ENCODE data around the gene ADGRB3.
"Not testable (repeated sequence)": the region's sequence is repeated elsewhere in the genome, so short reads cannot be mapped to it uniquely, and the experiment has no call there.

ADGRB3 gene

DNA sequence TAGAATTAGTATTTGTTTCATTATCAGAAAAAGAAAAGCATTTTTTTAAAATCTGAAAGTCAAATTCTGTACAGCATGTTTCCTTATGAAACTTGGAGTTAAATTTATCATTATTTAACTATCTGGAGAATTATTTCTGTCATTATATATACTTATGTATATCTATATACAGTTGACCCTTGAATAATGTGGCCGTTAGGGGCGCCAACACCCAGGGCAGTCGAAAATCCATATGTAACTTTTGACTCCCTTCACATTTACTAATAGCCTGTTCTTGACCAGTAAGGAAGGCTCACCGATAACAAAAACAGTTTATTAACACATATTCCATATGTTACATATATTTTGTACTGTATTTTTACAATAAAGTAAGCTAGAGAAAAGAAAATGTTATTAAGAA, 341.2 kb downstream of the ADGRB3 start:
- H3K27ac ChIP-seq, result no peak overlapping the region
- no peaks in the 10 kb centered on the region for H3K36me3 ChIP-seq
- TF ChIP-seq, protein P1, sequence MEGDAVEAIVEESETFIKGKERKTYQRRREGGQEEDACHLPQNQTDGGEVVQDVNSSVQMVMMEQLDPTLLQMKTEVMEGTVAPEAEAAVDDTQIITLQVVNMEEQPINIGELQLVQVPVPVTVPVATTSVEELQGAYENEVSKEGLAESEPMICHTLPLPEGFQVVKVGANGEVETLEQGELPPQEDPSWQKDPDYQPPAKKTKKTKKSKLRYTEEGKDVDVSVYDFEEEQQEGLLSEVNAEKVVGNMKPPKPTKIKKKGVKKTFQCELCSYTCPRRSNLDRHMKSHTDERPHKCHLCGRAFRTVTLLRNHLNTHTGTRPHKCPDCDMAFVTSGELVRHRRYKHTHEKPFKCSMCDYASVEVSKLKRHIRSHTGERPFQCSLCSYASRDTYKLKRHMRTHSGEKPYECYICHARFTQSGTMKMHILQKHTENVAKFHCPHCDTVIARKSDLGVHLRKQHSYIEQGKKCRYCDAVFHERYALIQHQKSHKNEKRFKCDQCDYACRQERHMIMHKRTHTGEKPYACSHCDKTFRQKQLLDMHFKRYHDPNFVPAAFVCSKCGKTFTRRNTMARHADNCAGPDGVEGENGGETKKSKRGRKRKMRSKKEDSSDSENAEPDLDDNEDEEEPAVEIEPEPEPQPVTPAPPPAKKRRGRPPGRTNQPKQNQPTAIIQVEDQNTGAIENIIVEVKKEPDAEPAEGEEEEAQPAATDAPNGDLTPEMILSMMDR (IDR thresholded peaks at IDR 0.05), result no peak
- H3K9me3 ChIP-seq, result no peaks in the 10 kb centered on the region
- H3K27me3 ChIP-seq, result no peaks in the 10 kb centered on the region
- no peak overlapping the region for H3K4me3 ChIP-seq (ENCODE audit: low read depth in 1 of 2, low read length in 1 of 2)
- H3K4me1 ChIP-seq (ENCODE audit: control insufficient read depth in 1 of 2, insufficient read depth in 1 of 2, low read depth in 1 of 2, low read length in 1 of 2), result no peaks in the 10 kb centered on the region

- Histone ChIP-seq H3K27me3 (no peaks in the 10 kb centered on the region), H3K36me3 (no peaks in the 10 kb centered on the region), H3K4me1 (ENCODE audit: control insufficient read depth in 1 of 2, insufficient read depth in 1 of 2, low read depth in 1 of 2, low read length in 1 of 2) (no peaks in the 10 kb centered on the region), H3K27ac (no peak overlapping the region), H3K4me3 (ENCODE audit: low read depth in 1 of 2, low read length in 1 of 2) (no peak overlapping the region), H3K9me3 (no peaks in the 10 kb centered on the region)
- TF ChIP-seq, protein P1 (IDR thresholded peaks at IDR 0.05), result no peak
Measured at GRCh38 chr6:68978411-68978810, 343.3 kb downstream of the ADGRB3 start.

- H3K27me3 ChIP-seq; H3K4me1 ChIP-seq (ENCODE audit: control insufficient read depth in 1 of 2, insufficient read depth in 1 of 2, low read depth in 1 of 2, low read length in 1 of 2); H3K9me3 ChIP-seq; H3K4me3 ChIP-seq (ENCODE audit: low read depth in 1 of 2, low read length in 1 of 2); H3K27ac ChIP-seq; H3K36me3 ChIP-seq: not testable (repeated sequence)
Measured at GRCh38 chr6:68981668-68982067, 346.6 kb downstream of the ADGRB3 start.

- Histone ChIP-seq H3K27ac (no peak overlapping the region), H3K4me1 (ENCODE audit: control insufficient read depth in 1 of 2, insufficient read depth in 1 of 2, low read depth in 1 of 2, low read length in 1 of 2) (no peaks in the 10 kb centered on the region), H3K9me3 (no peaks in the 10 kb centered on the region), H3K36me3 (no peaks in the 10 kb centered on the region), H3K27me3 (no peaks in the 10 kb centered on the region), H3K4me3 (ENCODE audit: low read depth in 1 of 2, low read length in 1 of 2) (no peak overlapping the region)
- TF ChIP-seq, protein P1 (IDR thresholded peaks at IDR 0.05), result no peak
Measured at GRCh38 chr6:68988698-68989097, 353.6 kb downstream of the ADGRB3 start.

GRCh38 chr6:68990317-68990716, 355.2 kb downstream of the ADGRB3 start:
- TF ChIP-seq, protein P1 (IDR thresholded peaks at IDR 0.05), result no peak
- Histone ChIP-seq H3K9me3 (no peaks in the 10 kb centered on the region), H3K27me3 (no peaks in the 10 kb centered on the region), H3K27ac (no peak overlapping the region), H3K36me3 (no peaks in the 10 kb centered on the region), H3K4me3 (ENCODE audit: low read depth in 1 of 2, low read length in 1 of 2) (no peak overlapping the region), H3K4me1 (ENCODE audit: control insufficient read depth in 1 of 2, insufficient read depth in 1 of 2, low read depth in 1 of 2, low read length in 1 of 2) (no peaks in the 10 kb centered on the region)

GRCh38 chr6:68993911-68994310, 358.8 kb downstream of the ADGRB3 start:
- TF ChIP-seq, protein P1 (IDR thresholded peaks at IDR 0.05), result no peak
- H3K4me1 ChIP-seq (ENCODE audit: control insufficient read depth in 1 of 2, insufficient read depth in 1 of 2, low read depth in 1 of 2, low read length in 1 of 2), result no peaks in the 10 kb centered on the region
- H3K9me3 ChIP-seq, result no peaks in the 10 kb centered on the region
- H3K4me3 ChIP-seq (ENCODE audit: low read depth in 1 of 2, low read length in 1 of 2), result no peak overlapping the region
- no peaks in the 10 kb centered on the region for H3K27me3 ChIP-seq
- no peaks in the 10 kb centered on the region for H3K36me3 ChIP-seq
- H3K27ac ChIP-seq, result no peak overlapping the region

Data from neutrophil (primary cell).